Thyroid gland (tissue), 4 donors: ENCODE results near the gene UBXN10. TPM values are rescaled to one million over a fixed set of nuclear protein-coding genes. Genes with fewer than 3 reads are reported as not detected.
A peak's percentile ranks its signal among the peaks of the same experiment; 100 is the strongest.

Experiments used
- DNase-seq, 2 donors: peaks; one replicate each; pipeline ENCODE4 v3.0.0-alpha.2; 2019
- H3K27ac ChIP-seq, 3 donors: fragments of 200-600 bp; sonication (generic); 1 replicate in 2 of 3; 2 replicates in 1 of 3; pipeline ENCODE4 v1.5.1; 2016 to 2019; ENCODE audit warnings: mild to moderate bottlenecking in 1 of 3, moderate library complexity in 1 of 3
- H3K27me3 ChIP-seq: fragments of 200-600 bp; sonication (generic); one replicate; pipeline ENCODE4 v1.5.1; 2019
- H3K36me3 ChIP-seq, 2 donors: fragments of 200-600 bp; sonication (generic); one replicate each; pipeline ENCODE4 v1.5.1; 2016 to 2019
- H3K4me1 ChIP-seq, 2 donors: fragments of 200-600 bp; sonication (generic); one replicate each; pipeline ENCODE4 v1.5.1; 2017 to 2019
- H3K4me3 ChIP-seq, 3 donors: fragments of 200-600 bp; sonication (generic); replicated peaks in 1 of 3; 1 replicate in 2 of 3; 2 replicates in 1 of 3; pipeline ENCODE4 v1.5.1; 2016; ENCODE audit warnings: mild to moderate bottlenecking in 1 of 3
- H3K9me3 ChIP-seq: fragments of 200-600 bp; sonication (generic); one replicate; pipeline ENCODE4 v1.5.1; 2017
- POLR2A ChIP-seq, 2 donors: fragments of 450-650 bp; IDR thresholded peaks; one replicate each; pipeline ENCODE4 v1.6.1; 2017; ENCODE audit warnings: antibody characterized with exemption in 2 of 2, mild to moderate bottlenecking in 2 of 2, moderate library complexity in 1 of 2
- WGBS, 2 donors: methylation state at CpG; one replicate each; pipeline ENCODE4 v1.1.5; 2017; 5-methylcytosine and 5-hydroxymethylcytosine counted together
- intact Hi-C: fragments of 100-400 bp; cut with DNase I; formaldehyde crosslinking; loops from one replicate; pipeline ENCODE4 v1.15.1; 2023
- total RNA-seq, 4 donors: library from RNA; depleted of rRNA; stranded (reverse); fragments of >200 nt; gene quantifications; one replicate each; pipeline ENCODE4 v1.2.3, GENCODE V29; 2016
- TF ChIP-seq, protein P1 (sequence below), 6 experiments: fragments of 200-600 bp in 3 of 6; fragments of 450-650 bp in 3 of 6; sonication (generic) in 3 of 6; IDR thresholded peaks; one replicate each; pipeline ENCODE4 v1.5.1; 2016 to 2019; ENCODE audit warnings: antibody characterized with exemption in 6 of 6, mild to moderate bottlenecking in 2 of 6, inconsistent platforms in 1 of 6, moderate library complexity in 1 of 6

Gene UBXN10
- total RNA-seq, 4 donors from 2014 or later = 4.8 to 10.9 (median 6.4) TPM

DNA sequence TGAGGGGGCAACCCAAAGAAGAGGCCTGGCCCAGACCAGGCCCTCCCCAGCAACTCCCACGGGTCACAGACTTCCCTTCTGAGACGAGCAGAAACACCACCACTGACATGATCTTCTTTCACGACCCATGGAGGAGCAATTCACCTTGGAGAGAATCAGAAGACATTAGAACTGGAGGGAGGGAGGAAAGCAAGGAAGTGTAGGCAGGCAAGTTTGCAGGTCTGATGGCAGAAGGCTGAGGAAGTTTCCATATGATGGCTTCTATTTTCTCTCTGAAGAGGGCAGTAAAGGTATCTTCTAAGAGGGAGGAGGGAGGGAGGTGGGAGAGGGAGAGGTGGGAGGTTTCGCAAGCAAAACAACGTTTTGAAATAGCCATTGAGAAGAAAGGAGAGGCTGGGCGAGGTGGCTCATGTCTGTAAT, 1.4 kb upstream of the UBXN10 start:
- DNase-seq = no peak
- TF ChIP-seq POLR2A (IDR thresholded peaks at IDR 0.05) = no peak
- Histone ChIP-seq H3K36me3 (no peaks in the 10 kb centered on the region), H3K4me1 (peaks cover 15 to 26% of the 10 kb centered on the region in 2 donors), H3K9me3 (no peaks in the 10 kb centered on the region), H3K27ac (no peak overlapping the region), H3K4me3 (no peak overlapping the region), H3K27me3 (no peaks in the 10 kb centered on the region)
- intact Hi-C loops = no loop called here
- 71 to 74% methylated on average over 6 of the region's 6 CpGs for WGBS, 2 donors

DNA sequence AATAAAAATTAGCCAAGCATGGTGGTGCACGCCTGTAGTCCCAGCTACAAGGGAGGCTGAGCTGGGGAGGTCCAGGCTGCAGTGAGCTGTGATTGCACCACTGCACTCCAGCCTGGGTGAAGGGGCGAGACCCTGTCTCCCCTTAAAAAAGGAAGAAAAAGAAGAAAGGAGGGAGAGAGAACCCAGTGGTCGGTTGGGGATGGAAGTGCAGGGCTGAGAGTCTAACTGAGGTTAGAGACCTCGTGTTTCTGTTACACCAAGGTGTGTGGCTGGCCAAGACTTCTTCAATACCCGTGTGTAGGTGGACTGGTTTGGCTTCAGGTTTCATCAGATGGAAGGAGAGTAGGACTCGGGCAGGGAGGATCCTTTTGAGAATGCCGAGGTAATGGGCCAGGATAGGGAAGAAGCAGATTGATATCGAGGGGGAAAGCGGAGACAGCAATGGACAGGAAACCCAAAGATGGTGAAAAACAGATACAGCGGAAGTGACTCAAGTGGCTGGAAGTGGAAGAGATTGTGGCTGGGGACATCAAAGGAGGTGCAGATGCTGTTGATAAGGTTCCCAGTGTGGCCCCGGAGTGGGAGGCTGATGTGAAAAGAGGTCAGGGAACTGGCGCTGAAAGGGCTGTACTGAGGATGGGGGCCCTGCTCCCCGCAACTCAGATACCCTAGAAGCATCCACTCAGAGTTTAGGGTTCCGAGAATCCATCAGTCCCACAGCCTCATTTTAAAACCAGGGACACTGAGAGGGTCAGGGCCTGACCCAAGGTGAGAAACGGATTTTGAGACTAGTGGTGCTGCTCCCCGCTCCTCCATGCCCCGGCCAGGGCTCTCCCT, 681 bp upstream of the UBXN10 start:
- Histone ChIP-seq H3K4me1 (peaks cover 18 to 26% of the 10 kb centered on the region in 2 donors), H3K27ac (no peak overlapping the region), H3K4me3 (peak overlapping the region in 1 of 3 donors; percentile 41), H3K9me3 (no peaks in the 10 kb centered on the region), H3K36me3 (no peaks in the 10 kb centered on the region), H3K27me3 (no peaks in the 10 kb centered on the region)
- intact Hi-C loops = no loop called here
- WGBS, 2 donors = 60 to 66% methylated on average over 17 of the region's 17 CpGs
- no peak for TF ChIP-seq POLR2A (IDR thresholded peaks at IDR 0.05)
- TF ChIP-seq, protein P1, sequence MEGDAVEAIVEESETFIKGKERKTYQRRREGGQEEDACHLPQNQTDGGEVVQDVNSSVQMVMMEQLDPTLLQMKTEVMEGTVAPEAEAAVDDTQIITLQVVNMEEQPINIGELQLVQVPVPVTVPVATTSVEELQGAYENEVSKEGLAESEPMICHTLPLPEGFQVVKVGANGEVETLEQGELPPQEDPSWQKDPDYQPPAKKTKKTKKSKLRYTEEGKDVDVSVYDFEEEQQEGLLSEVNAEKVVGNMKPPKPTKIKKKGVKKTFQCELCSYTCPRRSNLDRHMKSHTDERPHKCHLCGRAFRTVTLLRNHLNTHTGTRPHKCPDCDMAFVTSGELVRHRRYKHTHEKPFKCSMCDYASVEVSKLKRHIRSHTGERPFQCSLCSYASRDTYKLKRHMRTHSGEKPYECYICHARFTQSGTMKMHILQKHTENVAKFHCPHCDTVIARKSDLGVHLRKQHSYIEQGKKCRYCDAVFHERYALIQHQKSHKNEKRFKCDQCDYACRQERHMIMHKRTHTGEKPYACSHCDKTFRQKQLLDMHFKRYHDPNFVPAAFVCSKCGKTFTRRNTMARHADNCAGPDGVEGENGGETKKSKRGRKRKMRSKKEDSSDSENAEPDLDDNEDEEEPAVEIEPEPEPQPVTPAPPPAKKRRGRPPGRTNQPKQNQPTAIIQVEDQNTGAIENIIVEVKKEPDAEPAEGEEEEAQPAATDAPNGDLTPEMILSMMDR (IDR thresholded peaks at IDR 0.05) = no peak
- no peak for DNase-seq

DNA sequence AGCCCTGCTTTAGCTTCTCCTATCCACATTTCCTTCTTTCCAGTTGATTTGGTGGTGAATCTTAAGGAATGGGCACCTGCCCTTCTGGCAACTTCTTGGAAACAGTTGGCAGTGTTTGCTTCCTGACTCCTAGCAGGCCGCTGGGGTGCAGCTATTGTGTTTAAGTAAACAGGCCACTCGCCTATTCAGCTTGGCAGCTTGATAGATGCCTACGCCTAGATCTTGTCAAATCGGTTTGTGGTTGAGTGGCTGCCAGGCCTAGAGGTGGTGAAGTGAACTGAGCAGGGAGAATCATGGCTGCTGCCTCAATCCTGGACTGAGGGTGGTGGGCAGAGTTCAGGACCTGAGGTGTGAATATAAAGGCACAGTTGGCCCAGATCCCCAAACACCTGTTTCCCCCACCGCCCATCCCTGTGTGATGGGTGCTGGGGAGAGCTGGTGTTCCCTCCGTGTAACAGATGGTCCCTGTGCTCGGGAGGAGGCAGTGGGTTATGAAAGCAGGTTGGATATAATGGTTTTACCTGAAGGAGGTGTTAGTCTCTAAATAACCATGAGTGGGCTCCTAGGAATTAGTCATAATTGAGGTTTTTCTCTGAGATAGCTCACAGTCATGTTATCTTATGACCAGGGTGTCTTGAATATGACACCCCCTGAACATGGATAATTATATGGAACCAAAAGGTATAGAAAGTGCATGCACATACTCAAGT, 1.4 kb downstream of the UBXN10 start:
- peak overlapping the region; percentile 56 to 75 (median 58) for H3K27ac ChIP-seq
- TF ChIP-seq POLR2A (IDR thresholded peaks at IDR 0.05) = no peak
- TF ChIP-seq, protein P1 (IDR thresholded peaks at IDR 0.05) = peak in 4 of 6 experiments; percentile 32 to 58 (median 42)
- 39 to 50% methylated on average over 7 of the region's 7 CpGs for WGBS, 2 donors
- DNase-seq = peak; percentile 92 to 95
- H3K9me3 ChIP-seq = no peaks in the 10 kb centered on the region
- H3K36me3 ChIP-seq = no peaks in the 10 kb centered on the region
- no peaks in the 10 kb centered on the region for H3K27me3 ChIP-seq
- H3K4me1 ChIP-seq = peaks cover 22 to 31% of the 10 kb centered on the region in 2 donors
- intact Hi-C loops = no loop called here
- H3K4me3 ChIP-seq = no peak overlapping the region

DNA sequence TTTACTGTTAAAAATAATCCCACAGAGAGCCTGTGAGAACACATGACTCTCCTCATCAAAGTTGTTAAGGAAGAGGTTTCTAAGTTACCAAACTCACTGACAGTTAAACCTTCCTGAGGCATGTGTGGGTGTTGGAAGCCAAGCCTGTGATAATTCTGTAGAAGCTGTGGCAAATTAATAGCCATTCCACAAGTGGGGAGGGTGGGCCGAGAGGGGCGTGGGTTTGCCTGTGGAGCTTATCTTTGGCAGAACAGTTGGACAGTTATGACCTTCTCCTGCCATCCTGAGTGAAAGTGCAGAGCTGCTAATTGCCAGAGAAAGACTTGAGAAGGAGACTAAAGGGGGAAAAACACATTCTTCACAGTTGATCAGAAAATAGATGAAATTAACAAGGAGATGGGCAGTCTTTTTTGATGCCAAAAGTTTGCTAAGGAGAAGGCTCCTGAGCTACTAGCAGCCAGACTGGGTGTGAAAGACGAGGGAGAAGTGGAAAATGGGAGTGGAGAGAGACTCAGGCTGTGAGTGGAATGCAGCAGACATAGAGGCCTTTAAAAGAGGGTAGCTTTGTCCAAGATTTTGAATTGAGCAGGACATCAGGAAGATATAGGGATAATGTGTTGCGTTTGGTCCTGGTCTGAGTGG, 2.0 kb downstream of the UBXN10 start:
- Histone ChIP-seq H3K27me3 (no peaks in the 10 kb centered on the region), H3K4me1 (peaks cover 23 to 31% of the 10 kb centered on the region in 2 donors), H3K36me3 (no peaks in the 10 kb centered on the region), H3K4me3 (no peak overlapping the region), H3K27ac (peak overlapping the region in 1 of 3 donors; percentile 35), H3K9me3 (no peaks in the 10 kb centered on the region)
- DNase-seq = no peak
- intact Hi-C loops = no loop called here
- 70 to 87% methylated on average over 4 of the region's 4 CpGs for WGBS, 2 donors
- no peak for TF ChIP-seq POLR2A (IDR thresholded peaks at IDR 0.05)
- TF ChIP-seq, protein P1 (IDR thresholded peaks at IDR 0.05) = no peak

DNA sequence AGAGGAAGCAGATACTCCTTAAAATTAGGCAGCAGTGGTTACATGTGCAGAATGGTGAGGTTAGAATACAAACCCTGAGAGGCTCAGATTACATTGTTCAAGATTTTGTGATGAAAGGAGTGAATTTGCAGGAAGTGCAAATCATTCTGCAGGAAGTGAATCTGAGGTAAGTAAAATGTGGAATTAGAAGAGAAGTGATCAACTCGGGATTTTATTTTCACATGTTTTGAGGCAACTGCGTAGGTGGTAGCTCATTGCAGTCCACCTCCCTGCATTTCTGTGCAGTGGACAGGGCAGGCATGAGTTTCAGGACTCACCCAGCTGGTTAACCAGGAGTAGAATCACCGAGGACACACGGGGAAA, 2.5 kb downstream of the UBXN10 start:
- no peak overlapping the region for H3K27ac ChIP-seq
- WGBS, 2 donors = 69 to 83% methylated on average over 4 of the region's 4 CpGs
- TF ChIP-seq, protein P1 (IDR thresholded peaks at IDR 0.05) = no peak
- TF ChIP-seq POLR2A (IDR thresholded peaks at IDR 0.05) = no peak
- H3K36me3 ChIP-seq = no peaks in the 10 kb centered on the region
- peaks cover 23 to 31% of the 10 kb centered on the region in 2 donors for H3K4me1 ChIP-seq
- H3K4me3 ChIP-seq = no peak overlapping the region
- intact Hi-C loops = no loop called here
- no peaks in the 10 kb centered on the region for H3K9me3 ChIP-seq
- no peaks in the 10 kb centered on the region for H3K27me3 ChIP-seq
- no peak for DNase-seq
